Thyroid gland (tissue), 4 donors: Measurements from ENCODE around the gene CD2AP. TPM values are rescaled to one million over a fixed set of nuclear protein-coding genes. Genes with fewer than 3 reads are reported as not detected.

ENCODE experiments used
- DNase-seq, 2 donors: peaks; one replicate each; pipeline ENCODE4 v3.0.0-alpha.2; 2019
- H3K27ac ChIP-seq, 3 donors: fragments of 200-600 bp; sonication (generic); 1 replicate in 2 of 3; 2 replicates in 1 of 3; pipeline ENCODE4 v1.5.1; 2016 to 2019; ENCODE audit warnings: mild to moderate bottlenecking in 1 of 3, moderate library complexity in 1 of 3
- H3K27me3 ChIP-seq: fragments of 200-600 bp; sonication (generic); one replicate; pipeline ENCODE4 v1.5.1; 2019
- H3K36me3 ChIP-seq, 2 donors: fragments of 200-600 bp; sonication (generic); one replicate each; pipeline ENCODE4 v1.5.1; 2016 to 2019
- H3K4me1 ChIP-seq, 2 donors: fragments of 200-600 bp; sonication (generic); one replicate each; pipeline ENCODE4 v1.5.1; 2017 to 2019
- H3K4me3 ChIP-seq, 3 donors: fragments of 200-600 bp; sonication (generic); replicated peaks in 1 of 3; 1 replicate in 2 of 3; 2 replicates in 1 of 3; pipeline ENCODE4 v1.5.1; 2016; ENCODE audit warnings: mild to moderate bottlenecking in 1 of 3
- H3K9me3 ChIP-seq: fragments of 200-600 bp; sonication (generic); one replicate; pipeline ENCODE4 v1.5.1; 2017
- POLR2A ChIP-seq, 2 donors: fragments of 450-650 bp; IDR thresholded peaks; one replicate each; pipeline ENCODE4 v1.6.1; 2017; ENCODE audit warnings: antibody characterized with exemption in 2 of 2, mild to moderate bottlenecking in 2 of 2, moderate library complexity in 1 of 2
- WGBS, 2 donors: methylation state at CpG; one replicate each; pipeline ENCODE4 v1.1.5; 2017; 5-methylcytosine and 5-hydroxymethylcytosine counted together
- intact Hi-C: fragments of 100-400 bp; cut with DNase I; formaldehyde crosslinking; loops from one replicate; pipeline ENCODE4 v1.15.1; 2023
- total RNA-seq, 4 donors: library from RNA; depleted of rRNA; stranded (reverse); fragments of >200 nt; gene quantifications; one replicate each; pipeline ENCODE4 v1.2.3, GENCODE V29; 2016
- TF ChIP-seq, protein P1 (sequence below), 6 experiments: fragments of 200-600 bp in 3 of 6; fragments of 450-650 bp in 3 of 6; sonication (generic) in 3 of 6; IDR thresholded peaks; one replicate each; pipeline ENCODE4 v1.5.1; 2016 to 2019; ENCODE audit warnings: antibody characterized with exemption in 6 of 6, mild to moderate bottlenecking in 2 of 6, inconsistent platforms in 1 of 6, moderate library complexity in 1 of 6

The CD2AP gene
- total RNA-seq, 4 donors from 2014 or later: 27.9 to 48.2 (median 33.0) TPM

DNA sequence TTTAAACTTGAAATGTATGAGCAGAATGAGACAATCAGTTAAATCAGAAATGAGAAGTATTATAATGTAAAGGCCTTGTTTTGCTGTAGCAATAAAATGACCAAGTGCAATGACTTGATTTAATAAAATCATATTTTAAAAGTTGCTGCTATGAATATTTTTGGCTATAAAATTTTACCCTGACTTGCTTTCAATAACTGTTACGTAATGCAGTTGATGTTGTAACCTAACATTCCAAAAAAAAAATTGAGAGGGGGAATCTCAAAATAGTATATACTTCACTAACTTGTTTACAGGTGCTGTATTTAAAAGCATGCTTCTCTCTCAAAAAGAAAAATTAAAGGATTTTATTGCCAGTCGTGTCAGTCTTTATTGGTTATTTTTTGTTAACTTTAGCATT, 149.2 kb downstream of the CD2AP start:
- Histone ChIP-seq H3K27me3 (no peaks in the 10 kb centered on the region), H3K27ac (no peak overlapping the region), H3K4me1 (no peaks in the 10 kb centered on the region), H3K36me3 (peaks cover 0 to 4% of the 10 kb centered on the region in 2 donors), H3K4me3 (no peak overlapping the region), H3K9me3 (no peaks in the 10 kb centered on the region)
- 67 to 96% methylated on average over 2 of the region's 2 CpGs for WGBS, 2 donors
- no peak for TF ChIP-seq POLR2A (IDR thresholded peaks at IDR 0.05)
- TF ChIP-seq, protein P1, sequence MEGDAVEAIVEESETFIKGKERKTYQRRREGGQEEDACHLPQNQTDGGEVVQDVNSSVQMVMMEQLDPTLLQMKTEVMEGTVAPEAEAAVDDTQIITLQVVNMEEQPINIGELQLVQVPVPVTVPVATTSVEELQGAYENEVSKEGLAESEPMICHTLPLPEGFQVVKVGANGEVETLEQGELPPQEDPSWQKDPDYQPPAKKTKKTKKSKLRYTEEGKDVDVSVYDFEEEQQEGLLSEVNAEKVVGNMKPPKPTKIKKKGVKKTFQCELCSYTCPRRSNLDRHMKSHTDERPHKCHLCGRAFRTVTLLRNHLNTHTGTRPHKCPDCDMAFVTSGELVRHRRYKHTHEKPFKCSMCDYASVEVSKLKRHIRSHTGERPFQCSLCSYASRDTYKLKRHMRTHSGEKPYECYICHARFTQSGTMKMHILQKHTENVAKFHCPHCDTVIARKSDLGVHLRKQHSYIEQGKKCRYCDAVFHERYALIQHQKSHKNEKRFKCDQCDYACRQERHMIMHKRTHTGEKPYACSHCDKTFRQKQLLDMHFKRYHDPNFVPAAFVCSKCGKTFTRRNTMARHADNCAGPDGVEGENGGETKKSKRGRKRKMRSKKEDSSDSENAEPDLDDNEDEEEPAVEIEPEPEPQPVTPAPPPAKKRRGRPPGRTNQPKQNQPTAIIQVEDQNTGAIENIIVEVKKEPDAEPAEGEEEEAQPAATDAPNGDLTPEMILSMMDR (IDR thresholded peaks at IDR 0.05): no peak
- DNase-seq: no peak
- intact Hi-C loops: no loop called here

DNA sequence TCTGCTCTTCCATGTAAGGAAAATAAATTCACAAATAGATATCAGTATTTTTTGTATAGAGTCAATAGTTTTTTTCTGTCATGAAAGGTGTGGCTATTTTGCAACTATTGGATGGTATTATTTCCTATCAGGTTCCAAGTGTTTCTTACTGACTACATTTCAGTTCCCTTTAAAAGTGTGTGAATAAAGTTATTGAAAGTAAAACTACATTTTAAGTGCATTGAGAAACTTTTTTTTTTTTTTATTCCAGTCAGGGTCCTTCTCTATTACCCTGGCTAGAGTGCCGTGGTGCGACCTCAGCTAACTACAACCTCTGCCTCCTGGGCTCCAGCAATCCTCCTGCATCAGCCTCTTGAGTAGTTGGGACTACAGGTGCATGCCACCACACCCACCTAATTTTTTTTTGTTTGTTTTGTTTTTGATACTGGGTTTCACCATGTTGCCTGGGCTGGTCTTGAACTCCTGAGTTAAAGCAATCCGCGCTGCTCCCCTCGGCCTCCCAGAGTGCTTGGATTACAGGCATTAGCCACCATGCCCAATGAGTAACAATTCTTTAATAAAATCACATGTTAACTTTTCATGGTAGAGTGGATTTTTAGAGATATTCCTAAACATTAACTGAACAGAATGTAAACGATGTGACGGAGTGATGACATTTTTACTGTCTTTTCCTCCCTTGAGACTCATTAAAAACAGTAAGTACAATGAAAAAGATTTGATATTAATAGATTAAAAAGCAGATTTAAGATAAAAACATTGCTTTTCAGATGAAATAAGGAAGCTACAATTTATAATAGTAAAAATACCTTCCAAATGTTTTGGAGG, 151.1 kb downstream of the CD2AP start:
- no peak overlapping the region for H3K27ac ChIP-seq
- 92 to 93% methylated on average over 7 of the region's 7 CpGs for WGBS, 2 donors
- no peak for TF ChIP-seq POLR2A (IDR thresholded peaks at IDR 0.05)
- TF ChIP-seq, protein P1 (IDR thresholded peaks at IDR 0.05): no peak
- H3K27me3 ChIP-seq: no peaks in the 10 kb centered on the region
- no peak for DNase-seq
- H3K36me3 ChIP-seq: no peaks in the 10 kb centered on the region
- intact Hi-C loops: no loop called here
- no peaks in the 10 kb centered on the region for H3K9me3 ChIP-seq
- H3K4me3 ChIP-seq: no peak overlapping the region
- H3K4me1 ChIP-seq: no peaks in the 10 kb centered on the region

DNA sequence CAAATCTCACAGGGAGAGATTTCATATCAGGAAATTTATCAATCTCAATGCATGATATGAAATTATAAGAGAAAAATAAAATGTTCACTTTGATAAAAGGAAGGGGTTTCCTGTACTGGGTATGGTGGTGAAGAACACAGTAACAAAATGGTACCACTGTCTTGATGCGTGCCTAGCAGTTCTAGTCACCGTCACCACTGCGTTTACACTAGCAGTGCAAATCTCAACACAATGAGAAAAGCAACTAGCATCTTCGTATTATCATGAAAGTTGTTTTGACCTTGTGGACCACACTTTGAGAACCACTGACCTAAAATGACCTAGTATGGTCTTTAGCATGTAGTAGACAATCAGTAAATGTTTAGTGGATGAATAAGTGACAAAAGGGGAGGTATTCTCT, 152.4 kb downstream of the CD2AP start:
- no peak for DNase-seq
- H3K4me3 ChIP-seq: no peak overlapping the region
- H3K27ac ChIP-seq: no peak overlapping the region
- H3K9me3 ChIP-seq: no peaks in the 10 kb centered on the region
- no peaks in the 10 kb centered on the region for H3K4me1 ChIP-seq
- WGBS, 2 donors: 93 to 94% methylated on average over 4 of the region's 4 CpGs
- no peaks in the 10 kb centered on the region for H3K27me3 ChIP-seq
- no peaks in the 10 kb centered on the region for H3K36me3 ChIP-seq
- TF ChIP-seq, protein P1 (IDR thresholded peaks at IDR 0.05): no peak
- no peak for TF ChIP-seq POLR2A (IDR thresholded peaks at IDR 0.05)
- intact Hi-C loops: loop anchor here (10.0 kb wide), 1 partner anchor 155 kb away; the partner anchor contains the start of gene OPN5

DNA sequence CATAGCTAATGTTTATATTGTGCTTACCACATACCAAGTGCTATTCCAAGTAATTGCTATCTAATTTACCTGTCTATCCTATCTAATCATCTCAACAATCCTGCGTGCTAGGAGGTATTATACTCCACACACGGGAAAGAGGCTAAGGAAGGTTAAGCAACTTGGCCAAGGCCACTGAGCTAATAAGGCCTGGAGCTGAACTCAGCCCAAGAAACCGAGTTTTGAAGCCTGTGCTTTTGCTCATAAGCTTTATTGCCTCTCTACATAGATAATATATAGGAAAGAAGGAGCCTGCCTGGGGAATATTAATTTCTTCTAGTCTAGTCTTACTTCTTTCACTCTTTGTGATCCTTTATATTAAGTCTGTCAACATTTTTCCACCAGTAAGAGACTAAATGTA, 153.0 kb downstream of the CD2AP start:
- 65 to 67% methylated on average over 3 of the region's 3 CpGs for WGBS, 2 donors
- Histone ChIP-seq H3K9me3 (no peaks in the 10 kb centered on the region), H3K27ac (no peak overlapping the region), H3K4me3 (no peak overlapping the region), H3K4me1 (no peaks in the 10 kb centered on the region), H3K36me3 (no peaks in the 10 kb centered on the region), H3K27me3 (no peaks in the 10 kb centered on the region)
- TF ChIP-seq POLR2A (IDR thresholded peaks at IDR 0.05): no peak
- TF ChIP-seq, protein P1 (IDR thresholded peaks at IDR 0.05): no peak
- intact Hi-C loops: loop anchor here (10.0 kb wide), 1 partner anchor 154 kb away; the partner anchor contains the start of gene OPN5
- no peak for DNase-seq

DNA sequence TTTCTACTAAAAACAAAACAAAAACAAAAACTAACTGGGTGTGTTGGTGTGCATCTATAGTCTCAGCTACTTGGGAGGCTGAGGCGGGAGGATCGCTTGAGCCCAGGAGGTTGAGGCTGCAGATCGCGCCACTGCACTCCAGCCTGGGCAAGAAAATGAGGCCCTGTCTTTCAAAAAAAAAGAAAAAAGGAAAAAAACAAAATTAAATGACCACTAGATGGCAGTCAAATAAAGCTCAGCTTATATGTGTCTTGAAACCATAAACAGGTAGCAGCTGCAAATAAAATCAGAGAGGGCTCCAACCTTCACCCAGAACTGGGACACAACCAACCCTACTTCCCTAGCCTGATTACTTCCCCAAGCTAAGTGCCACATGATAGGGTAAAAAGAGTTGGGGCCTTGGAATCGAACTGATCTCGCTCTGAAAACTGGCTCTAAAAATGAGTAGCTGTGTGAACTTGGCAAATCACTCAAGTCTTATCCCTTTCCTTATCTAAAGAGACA, 153.7 kb downstream of the CD2AP start:
- TF ChIP-seq POLR2A (IDR thresholded peaks at IDR 0.05): no peak
- TF ChIP-seq, protein P1 (IDR thresholded peaks at IDR 0.05): peak in 4 of 6 experiments; percentile 32 to 70 (median 55)
- Histone ChIP-seq H3K4me1 (no peaks in the 10 kb centered on the region), H3K4me3 (no peak overlapping the region), H3K27me3 (no peaks in the 10 kb centered on the region), H3K36me3 (no peaks in the 10 kb centered on the region), H3K9me3 (no peaks in the 10 kb centered on the region), H3K27ac (no peak overlapping the region)
- 41 to 58% methylated on average over 6 of the region's 6 CpGs for WGBS, 2 donors
- intact Hi-C loops: loop anchor here (10.0 kb wide), 1 partner anchor 153 kb away; the partner anchor contains the start of gene OPN5
- DNase-seq: no peak
